ENCODE results near the gene FAM193B. TPM values are rescaled to one million over a fixed set of nuclear protein-coding genes. Genes with fewer than 3 reads are reported as not detected.
A peak's percentile ranks its signal among the peaks of the same experiment; 100 is the strongest.

The FAM193B gene
- total RNA-seq, 3 donors from 2014 or later (not counting 1 experiment from before 2014, with no cell fraction given) = 203 to 235 (median 216) TPM

DNA sequence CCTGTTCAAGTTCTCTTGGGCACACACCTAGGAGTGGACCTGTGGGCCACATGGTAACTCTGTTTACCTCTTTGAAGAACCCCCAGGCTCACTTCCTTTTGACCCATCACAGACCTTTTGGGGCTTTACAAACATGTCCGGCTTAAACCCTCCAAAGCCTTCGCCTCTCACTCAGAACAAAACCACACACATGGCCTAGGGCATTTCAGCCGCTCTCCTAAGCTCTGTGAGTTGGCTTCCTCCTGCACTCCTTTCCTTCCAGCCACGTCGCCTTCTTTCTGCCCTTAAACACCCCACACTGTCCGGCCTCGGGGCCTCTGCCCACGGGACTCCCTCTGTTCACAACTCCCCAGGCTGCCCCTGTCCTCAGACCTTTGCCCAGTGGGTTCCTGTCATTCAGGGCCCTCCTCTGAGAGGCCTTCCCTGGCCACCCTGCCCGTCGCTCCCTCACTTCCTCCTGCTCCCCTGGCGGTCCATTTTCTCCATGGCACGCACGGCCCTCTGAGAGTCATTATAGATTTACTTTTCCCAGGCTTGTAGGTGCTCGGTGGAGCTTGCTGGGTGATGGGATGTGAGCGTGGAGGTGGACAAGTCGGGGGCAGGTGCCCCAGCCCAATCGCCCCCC, 46.7 kb downstream of the FAM193B start:
- Mint-ChIP-seq H3K4me3 (no peak overlapping the region), H3K4me1 (peaks cover 6 to 19% of the 10 kb centered on the region in 2 donors), H3K27me3 (ENCODE audit: low read depth in 2 of 2) (peaks cover 0 to 7% of the 10 kb centered on the region in 2 donors), H3K9me3 (no peaks in the 10 kb centered on the region), H3K36me3 (no peaks in the 10 kb centered on the region), H3K27ac (peak overlapping the region in 1 of 2 donors; percentile 47)
- ATAC-seq (no peak), DNase-seq (no peak)
- Histone ChIP-seq H3K4me1 (ENCODE audit: control insufficient read depth, insufficient read depth, low read length) (peaks cover 43% of the 10 kb centered on the region), H3K9me3 (ENCODE audit: control insufficient read depth, insufficient read depth, low read length) (no peaks in the 10 kb centered on the region), H3K4me3 (ENCODE audit: low read length) (peak overlapping the region; percentile 37), H3K36me3 (ENCODE audit: control insufficient read depth, insufficient read depth, low read length) (peaks cover 17% of the 10 kb centered on the region), H3K27ac (ENCODE audit: low read length) (no peak overlapping the region), H3K27me3 (ENCODE audit: control insufficient read depth, insufficient read depth, low read length) (no peaks in the 10 kb centered on the region)
- intact Hi-C loops (cut with micrococcal nuclease) = no loop called here
- WGBS (ENCODE audit: insufficient coverage) = 48% methylated on average over 15 of the region's 17 CpGs
- TF ChIP-seq, protein P1, sequence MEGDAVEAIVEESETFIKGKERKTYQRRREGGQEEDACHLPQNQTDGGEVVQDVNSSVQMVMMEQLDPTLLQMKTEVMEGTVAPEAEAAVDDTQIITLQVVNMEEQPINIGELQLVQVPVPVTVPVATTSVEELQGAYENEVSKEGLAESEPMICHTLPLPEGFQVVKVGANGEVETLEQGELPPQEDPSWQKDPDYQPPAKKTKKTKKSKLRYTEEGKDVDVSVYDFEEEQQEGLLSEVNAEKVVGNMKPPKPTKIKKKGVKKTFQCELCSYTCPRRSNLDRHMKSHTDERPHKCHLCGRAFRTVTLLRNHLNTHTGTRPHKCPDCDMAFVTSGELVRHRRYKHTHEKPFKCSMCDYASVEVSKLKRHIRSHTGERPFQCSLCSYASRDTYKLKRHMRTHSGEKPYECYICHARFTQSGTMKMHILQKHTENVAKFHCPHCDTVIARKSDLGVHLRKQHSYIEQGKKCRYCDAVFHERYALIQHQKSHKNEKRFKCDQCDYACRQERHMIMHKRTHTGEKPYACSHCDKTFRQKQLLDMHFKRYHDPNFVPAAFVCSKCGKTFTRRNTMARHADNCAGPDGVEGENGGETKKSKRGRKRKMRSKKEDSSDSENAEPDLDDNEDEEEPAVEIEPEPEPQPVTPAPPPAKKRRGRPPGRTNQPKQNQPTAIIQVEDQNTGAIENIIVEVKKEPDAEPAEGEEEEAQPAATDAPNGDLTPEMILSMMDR (IDR thresholded peaks at IDR 0.05) = no peak

DNA sequence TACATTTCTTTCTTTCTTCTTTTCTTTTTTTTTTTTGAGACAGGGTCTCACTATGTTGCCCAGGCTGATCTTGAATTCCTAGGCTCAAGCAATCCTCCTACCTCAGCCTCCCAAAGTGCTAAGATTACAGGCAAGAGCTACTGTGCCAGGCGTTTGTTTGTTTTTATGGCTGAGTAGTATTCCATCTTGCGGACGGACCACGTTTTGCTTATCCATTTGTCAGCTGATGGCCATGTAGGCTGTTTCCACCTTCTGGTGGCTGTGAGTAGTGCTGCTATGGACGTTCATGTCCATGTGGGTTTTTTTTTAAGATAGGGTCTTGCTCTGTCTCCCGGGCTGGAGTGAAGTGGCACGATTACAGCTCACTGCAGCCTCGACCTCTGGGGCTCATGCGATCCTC, 47.2 kb downstream of the FAM193B start:
- no peaks in the 10 kb centered on the region for H3K9me3 ChIP-seq (ENCODE audit: control insufficient read depth, insufficient read depth, low read length)
- Mint-ChIP-seq H3K9me3 (no peaks in the 10 kb centered on the region), H3K4me3 (no peak overlapping the region), H3K36me3 (no peaks in the 10 kb centered on the region), H3K4me1 (peaks cover 6 to 19% of the 10 kb centered on the region in 2 donors), H3K27ac (no peak overlapping the region), H3K27me3 (ENCODE audit: low read depth in 2 of 2) (peaks cover 0 to 8% of the 10 kb centered on the region in 2 donors)
- no peaks in the 10 kb centered on the region for H3K27me3 ChIP-seq (ENCODE audit: control insufficient read depth, insufficient read depth, low read length)
- no peak overlapping the region for H3K27ac ChIP-seq (ENCODE audit: low read length)
- H3K4me1 ChIP-seq (ENCODE audit: control insufficient read depth, insufficient read depth, low read length) = peaks cover 49% of the 10 kb centered on the region
- TF ChIP-seq, protein P1 (IDR thresholded peaks at IDR 0.05) = no peak
- H3K36me3 ChIP-seq (ENCODE audit: control insufficient read depth, insufficient read depth, low read length) = peaks cover 12% of the 10 kb centered on the region
- H3K4me3 ChIP-seq (ENCODE audit: low read length) = no peak overlapping the region
- DNase-seq = no peak
- ATAC-seq = no peak
- 82% methylated on average over 9 of the region's 9 CpGs for WGBS (ENCODE audit: insufficient coverage)
- intact Hi-C loops (cut with micrococcal nuclease) = no loop called here

DNA sequence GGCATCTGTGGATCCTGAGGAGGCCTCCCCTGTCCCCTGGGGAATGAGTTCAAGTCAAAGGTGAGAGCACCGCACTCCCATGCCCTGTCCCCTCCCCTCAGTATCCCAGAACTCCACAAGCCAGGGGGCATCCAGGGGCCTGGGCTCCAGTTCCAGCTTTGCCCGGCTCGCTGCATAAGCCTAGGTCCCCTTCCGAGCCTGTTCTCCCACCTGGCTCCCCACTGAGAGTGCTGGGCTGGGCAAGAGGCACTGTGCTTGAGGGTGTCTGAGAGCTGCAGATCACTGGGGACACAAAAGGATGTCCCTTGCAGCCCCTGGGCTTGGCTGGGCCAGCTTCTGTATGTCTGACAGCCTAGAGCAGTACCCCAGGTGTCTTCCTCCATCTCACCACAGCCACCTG, 49.3 kb downstream of the FAM193B start:
- Histone ChIP-seq H3K36me3 (ENCODE audit: control insufficient read depth, insufficient read depth, low read length) (no peaks in the 10 kb centered on the region), H3K4me1 (ENCODE audit: control insufficient read depth, insufficient read depth, low read length) (peaks cover 45% of the 10 kb centered on the region), H3K27me3 (ENCODE audit: control insufficient read depth, insufficient read depth, low read length) (no peaks in the 10 kb centered on the region), H3K4me3 (ENCODE audit: low read length) (no peak overlapping the region), H3K27ac (ENCODE audit: low read length) (no peak overlapping the region), H3K9me3 (ENCODE audit: control insufficient read depth, insufficient read depth, low read length) (no peaks in the 10 kb centered on the region)
- Mint-ChIP-seq H3K4me1 (peaks cover 8 to 21% of the 10 kb centered on the region in 2 donors), H3K36me3 (no peaks in the 10 kb centered on the region), H3K4me3 (no peak overlapping the region), H3K27me3 (ENCODE audit: low read depth in 2 of 2) (peaks cover 0 to 8% of the 10 kb centered on the region in 2 donors), H3K9me3 (no peaks in the 10 kb centered on the region), H3K27ac (no peak overlapping the region)
- TF ChIP-seq, protein P1 (IDR thresholded peaks at IDR 0.05) = no peak
- intact Hi-C loops (cut with micrococcal nuclease) = no loop called here
- WGBS (ENCODE audit: insufficient coverage) = 96% methylated on average over 4 of the region's 4 CpGs
- DNase-seq = no peak
- no peak for ATAC-seq

Data from natural killer cell (primary cell).